ENCODE results near the gene PREPL. TPM values are rescaled to one million over a fixed set of nuclear protein-coding genes. Genes with fewer than 3 reads are reported as not detected.
A peak's percentile ranks its signal among the peaks of the same experiment; 100 is the strongest.

Gene PREPL
- total RNA-seq, 1 donor, result 78.4 TPM

DNA sequence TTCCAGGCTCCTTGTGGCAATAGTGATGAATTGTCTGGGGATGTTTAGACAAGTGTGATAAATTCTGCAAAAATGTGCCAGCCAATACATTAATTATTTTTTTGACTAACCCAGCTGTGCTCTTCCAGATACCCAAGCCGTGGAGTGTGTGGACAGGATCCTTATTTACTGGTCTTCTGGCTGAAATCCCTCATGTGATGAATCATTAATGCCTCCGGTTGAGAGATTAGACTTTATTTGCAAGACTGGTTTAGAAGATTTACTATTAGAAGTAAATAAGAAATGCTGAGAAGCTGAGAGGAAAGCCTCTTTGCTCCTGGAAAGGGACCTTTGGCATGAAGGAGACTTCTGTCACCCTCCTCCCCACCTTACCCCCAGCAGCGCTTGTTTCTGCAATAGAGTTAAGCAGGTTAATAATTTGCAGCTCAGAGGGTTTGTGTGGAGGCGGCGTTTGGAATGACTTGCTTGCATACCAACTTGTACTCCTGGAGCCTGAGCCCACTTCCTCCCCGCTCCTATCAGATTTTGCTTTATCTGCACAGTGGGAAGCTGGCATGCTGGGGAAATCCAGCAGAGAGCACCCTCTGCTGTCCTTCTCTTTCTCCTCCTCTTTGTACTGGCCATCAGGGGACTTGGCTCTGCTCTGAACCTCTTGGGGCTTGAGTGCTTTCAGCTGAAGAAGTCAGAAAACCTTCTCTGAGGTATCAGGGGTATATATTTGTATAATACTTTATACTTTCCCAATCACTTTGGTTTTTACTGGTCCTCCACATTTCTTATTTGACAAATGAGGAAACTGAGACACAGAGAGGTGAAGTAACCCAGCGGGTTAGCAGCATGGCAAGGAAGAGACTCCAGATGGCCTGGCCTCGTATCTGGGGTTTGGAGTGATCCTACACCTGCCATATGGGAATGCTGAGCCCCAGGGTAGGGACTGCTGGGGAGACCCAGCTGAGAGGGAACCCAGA, 69.7 kb downstream of the PREPL start:
- peak; percentile 86 for DNase-seq (ENCODE audit: low read depth)
- no peak overlapping the region for H3K4me3 ChIP-seq (ENCODE audit: low read depth, low read length)
- TF ChIP-seq, protein P1, sequence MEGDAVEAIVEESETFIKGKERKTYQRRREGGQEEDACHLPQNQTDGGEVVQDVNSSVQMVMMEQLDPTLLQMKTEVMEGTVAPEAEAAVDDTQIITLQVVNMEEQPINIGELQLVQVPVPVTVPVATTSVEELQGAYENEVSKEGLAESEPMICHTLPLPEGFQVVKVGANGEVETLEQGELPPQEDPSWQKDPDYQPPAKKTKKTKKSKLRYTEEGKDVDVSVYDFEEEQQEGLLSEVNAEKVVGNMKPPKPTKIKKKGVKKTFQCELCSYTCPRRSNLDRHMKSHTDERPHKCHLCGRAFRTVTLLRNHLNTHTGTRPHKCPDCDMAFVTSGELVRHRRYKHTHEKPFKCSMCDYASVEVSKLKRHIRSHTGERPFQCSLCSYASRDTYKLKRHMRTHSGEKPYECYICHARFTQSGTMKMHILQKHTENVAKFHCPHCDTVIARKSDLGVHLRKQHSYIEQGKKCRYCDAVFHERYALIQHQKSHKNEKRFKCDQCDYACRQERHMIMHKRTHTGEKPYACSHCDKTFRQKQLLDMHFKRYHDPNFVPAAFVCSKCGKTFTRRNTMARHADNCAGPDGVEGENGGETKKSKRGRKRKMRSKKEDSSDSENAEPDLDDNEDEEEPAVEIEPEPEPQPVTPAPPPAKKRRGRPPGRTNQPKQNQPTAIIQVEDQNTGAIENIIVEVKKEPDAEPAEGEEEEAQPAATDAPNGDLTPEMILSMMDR (IDR thresholded peaks at IDR 0.05; ENCODE audit: insufficient read depth, low read length), result peak; percentile 72

DNA sequence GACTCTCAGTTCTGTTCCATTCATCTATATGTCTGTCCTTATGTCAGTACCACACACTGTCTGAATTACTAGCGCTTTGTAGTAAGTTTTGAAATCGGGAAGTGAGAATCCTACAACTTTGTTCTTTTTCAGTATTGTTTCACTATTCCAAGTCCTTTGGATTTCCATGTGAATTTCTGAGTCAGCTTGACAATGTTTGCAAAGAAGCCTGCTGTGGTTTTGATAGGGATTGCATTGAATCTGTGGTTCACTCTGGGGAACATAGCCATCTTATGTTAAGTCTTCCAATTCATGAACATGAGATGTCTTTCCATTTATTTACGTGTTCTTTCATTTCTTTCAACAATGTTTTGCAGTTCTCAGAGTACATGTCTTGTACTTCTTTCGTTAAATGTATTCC, 71.0 kb downstream of the PREPL start:
- no peak overlapping the region for H3K4me3 ChIP-seq (ENCODE audit: low read depth, low read length)
- TF ChIP-seq, protein P1 (IDR thresholded peaks at IDR 0.05; ENCODE audit: insufficient read depth, low read length), result no peak
- DNase-seq (ENCODE audit: low read depth), result peak; percentile 71

DNA sequence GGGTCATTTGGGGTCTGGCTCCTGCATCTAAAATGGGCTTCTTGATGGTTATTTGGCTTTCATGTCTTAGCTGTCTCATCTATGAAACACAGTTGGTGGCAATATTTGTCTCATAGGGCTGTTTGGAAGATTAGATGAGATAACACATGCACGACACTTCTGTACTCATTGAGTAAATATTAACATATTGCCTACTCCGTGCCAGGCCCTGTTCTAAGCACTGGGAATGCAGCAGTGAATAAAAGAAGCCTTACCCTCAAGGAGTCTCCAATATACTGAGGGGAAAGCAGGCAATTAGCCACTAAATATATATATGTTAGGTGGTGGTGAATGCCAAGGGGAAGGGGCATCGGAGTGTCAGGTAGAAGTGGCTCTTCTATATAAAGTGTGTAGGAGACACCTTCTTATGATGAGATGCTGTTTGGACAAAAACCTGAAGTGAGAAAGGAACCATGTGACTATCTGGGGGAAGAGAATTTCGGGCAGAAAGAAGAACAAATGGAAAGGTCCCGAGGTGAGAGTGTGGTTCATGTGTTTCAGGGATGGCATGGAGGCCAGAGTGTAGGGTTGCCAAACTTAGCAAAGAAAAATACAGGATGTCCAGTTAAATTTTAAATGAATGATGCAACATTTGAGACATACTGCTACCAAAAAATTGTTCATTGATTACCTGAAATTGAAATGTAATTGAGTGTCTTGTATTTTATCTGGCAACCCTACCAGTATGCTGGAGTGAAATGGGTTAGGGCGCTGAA, 74.2 kb downstream of the PREPL start:
- no peak overlapping the region for H3K4me3 ChIP-seq (ENCODE audit: low read depth, low read length)
- DNase-seq (ENCODE audit: low read depth), result no peak
- TF ChIP-seq, protein P1 (IDR thresholded peaks at IDR 0.05; ENCODE audit: insufficient read depth, low read length), result no peak

DNA sequence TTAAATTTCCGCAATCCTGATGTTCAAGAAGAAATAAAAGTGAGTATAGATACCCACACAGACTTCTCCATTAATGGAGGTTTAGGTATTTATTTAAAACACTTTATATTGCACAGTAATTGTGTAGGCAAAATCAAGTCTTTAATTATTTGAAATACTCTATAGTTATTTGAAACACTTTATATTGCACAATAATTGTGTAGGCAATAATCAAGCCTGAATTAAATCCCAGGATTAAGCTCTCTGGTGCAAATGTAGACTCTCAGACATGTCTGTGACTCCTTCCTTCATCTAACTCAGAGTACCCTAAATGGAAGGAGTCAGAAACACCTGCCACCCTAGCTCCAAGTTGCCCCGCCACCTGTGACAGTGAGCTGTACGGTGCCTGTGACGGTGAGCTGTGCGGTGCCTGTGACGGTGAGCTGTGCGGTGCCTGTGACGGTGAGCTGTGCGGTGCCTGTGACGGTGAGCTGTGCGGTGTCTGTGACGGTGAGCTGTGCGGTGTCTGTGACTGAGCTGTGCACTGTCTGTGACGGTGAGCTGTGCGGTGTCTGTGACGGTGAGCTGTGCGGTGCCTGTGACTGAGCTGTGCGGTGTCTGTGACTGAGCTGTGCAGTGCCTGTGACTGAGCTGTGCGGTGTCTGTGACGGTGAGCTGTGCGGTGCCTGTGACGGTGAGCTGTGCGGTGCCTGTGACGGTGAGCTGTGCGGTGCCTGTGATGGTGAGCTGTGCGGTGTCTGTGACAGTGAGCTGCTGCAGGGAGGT, 75.0 kb downstream of the PREPL start:
- TF ChIP-seq, protein P1 (IDR thresholded peaks at IDR 0.05; ENCODE audit: insufficient read depth, low read length), result no peak
- DNase-seq (ENCODE audit: low read depth), result no peak
- H3K4me3 ChIP-seq (ENCODE audit: low read depth, low read length), result no peak overlapping the region

DNA sequence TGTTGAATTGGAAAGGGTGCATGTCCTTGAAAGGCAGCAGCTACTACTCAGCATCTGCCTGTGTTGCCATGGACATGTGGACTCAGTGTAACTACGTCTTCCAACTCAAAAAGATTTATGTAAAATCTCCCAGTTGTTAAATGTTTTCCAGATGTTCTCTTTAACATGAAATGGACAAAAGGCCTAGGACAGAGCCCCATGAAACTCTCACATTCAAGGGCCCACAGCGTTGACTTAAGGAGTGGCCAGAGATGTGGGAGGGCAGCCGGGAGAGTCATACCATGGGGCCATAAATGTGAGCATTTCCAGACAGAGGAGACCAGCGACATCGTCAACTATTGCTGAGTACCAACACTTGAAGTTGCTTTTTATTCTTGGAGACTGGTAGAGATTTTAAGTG, 76.1 kb downstream of the PREPL start:
- TF ChIP-seq, protein P1 (IDR thresholded peaks at IDR 0.05; ENCODE audit: insufficient read depth, low read length), result no peak
- DNase-seq (ENCODE audit: low read depth), result no peak
- no peak overlapping the region for H3K4me3 ChIP-seq (ENCODE audit: low read depth, low read length)

DNA sequence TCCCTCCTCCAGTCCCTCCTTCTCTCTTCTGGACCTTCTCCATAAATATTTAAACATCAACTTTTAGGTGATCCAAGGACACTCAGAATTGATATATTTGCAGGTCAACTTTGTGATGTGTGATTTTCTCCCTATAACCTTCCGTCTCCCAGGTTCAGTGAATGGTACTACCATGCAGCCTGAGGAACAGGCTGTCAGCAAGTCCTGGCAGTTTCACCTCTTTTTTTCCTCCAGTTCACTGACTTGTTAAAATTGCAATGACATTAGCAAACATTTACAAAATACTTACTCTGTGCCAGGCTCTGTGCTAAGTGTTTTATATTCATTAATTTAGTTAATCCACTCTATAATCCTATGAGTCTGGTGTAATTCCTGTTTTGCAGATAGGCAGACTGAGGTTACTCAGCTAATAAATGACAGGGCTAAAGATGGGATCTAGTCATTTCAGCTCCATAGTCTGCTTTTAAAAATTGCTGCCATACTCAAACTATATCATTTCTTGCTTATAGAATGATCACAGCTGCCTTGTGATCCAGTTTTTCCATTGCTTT, 78.1 kb downstream of the PREPL start:
- TF ChIP-seq, protein P1 (IDR thresholded peaks at IDR 0.05; ENCODE audit: insufficient read depth, low read length), result no peak
- no peak for DNase-seq (ENCODE audit: low read depth)
- no peak overlapping the region for H3K4me3 ChIP-seq (ENCODE audit: low read depth, low read length)

Measured in fibroblast of the aortic adventitia (primary cell).